NCI-H2171 treated with DMSO at 0.1 percent for 48 hours (cell line): ENCODE measurements around the gene HLA-DPA1.
"Not testable (repeated sequence)": the region's sequence is repeated elsewhere in the genome, so short reads cannot be mapped to it uniquely, and the experiment has no call there.

Experiments used
- DNase-seq: peaks from one replicate; lab custom pipeline; 2025; lab: John Stamatoyannopoulos, UW

The HLA-DPA1 gene

DNA sequence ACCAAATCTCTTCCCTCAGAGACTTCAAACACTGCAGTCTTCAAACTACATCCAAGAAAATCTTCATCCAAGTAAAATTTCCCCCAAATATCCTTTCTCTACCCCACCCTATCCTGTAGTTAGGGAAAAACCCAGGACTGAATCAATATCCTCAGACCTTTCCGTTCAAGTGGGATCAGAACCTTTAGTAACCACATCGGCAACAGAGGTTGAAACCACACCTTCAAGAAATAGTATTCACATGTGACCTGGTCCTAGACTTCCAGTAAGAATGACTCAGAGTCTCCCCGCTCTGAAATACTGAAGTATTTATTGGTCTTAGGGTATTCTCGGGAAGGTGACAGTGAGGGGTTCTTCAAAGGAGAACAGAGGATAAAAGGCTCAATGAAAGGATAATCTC lies 8.7 kb downstream of the HLA-DPA1 start:
- no peak for DNase-seq

- not testable (repeated sequence) for DNase-seq
Measured at GRCh38 chr6:33063435-33063834, 10.0 kb downstream of the HLA-DPA1 start.

DNA sequence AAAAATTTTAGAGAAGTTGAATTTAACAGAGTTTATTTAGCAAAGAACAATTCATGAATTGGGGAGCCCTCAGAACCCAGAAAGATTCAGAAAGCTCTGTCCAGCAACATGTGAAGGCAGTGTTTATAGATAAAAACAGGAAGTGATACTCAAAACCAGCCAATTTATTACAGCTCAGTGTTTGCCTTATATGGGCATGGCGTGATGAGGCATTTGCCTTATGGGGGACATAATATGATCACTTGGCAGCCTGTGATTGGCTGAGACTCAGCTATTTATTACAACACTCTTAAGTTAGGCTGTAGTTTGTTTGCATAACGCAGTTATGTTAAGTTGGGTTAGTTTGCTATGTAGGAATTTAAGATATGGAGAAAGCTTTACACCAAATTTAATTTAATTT lies 11.5 kb downstream of the HLA-DPA1 start:
- peak; percentile 4 for DNase-seq

- no peak for DNase-seq
Measured at GRCh38 chr6:33057222-33058150, 16.0 kb downstream of the HLA-DPA1 start.

- no peak for DNase-seq
Measured at GRCh38 chr6:33053230-33053629, 20.2 kb downstream of the HLA-DPA1 start.

DNA sequence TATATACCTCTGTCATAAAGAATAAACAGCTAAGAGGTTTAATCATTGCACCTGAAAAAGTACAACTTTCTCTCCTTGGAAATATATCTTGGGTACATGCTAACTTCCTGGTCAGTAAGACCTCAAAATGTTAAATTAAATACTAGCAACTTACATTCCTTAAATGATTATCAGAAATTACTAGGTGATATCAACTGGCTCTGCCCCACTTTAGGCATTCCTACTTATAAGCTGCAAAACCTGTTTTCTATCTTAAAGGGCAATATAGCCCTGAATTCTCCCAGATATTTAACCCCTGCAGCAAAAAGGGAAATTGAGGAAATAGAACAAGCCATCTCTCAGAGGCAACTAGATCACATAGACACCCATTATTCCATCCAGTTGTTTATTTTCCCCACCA lies 20.8 kb downstream of the HLA-DPA1 start:
- DNase-seq, result no peak

- no peak for DNase-seq
Measured at GRCh38 chr6:33050014-33050810, 23.2 kb downstream of the HLA-DPA1 start.

DNA sequence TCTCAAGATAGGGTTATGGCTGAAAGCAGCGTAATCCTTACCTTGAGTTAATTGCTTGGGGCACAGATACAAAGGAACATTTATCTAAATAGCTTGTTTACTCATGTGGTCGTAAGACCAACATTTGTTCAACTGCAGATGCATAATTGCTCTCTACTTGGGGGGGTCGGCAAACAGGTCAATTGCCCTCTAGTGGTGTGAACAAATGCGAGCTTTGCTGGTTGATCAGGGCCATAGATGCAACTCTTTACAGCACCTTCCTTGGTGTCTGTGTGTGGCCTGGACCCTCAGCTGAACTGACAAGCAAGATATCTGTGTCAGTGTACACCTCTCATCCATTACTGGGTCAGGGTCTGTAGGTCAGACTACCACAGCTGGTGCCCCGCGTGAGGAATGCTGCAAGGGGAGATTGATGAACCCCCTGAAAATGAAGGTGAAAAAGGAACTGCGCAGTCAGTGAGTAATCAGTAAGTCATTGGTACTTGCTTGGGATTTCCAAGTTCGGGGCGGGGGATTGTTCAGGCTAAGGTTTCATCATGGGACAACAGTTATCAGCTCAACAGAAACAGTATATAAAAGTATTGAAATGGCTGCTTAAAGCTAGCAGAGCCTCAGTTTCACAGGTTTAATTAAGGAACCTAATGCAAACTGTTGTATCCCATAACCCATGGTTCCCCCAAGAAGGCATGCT lies 24.0 kb downstream of the HLA-DPA1 start:
- no peak for DNase-seq

DNA sequence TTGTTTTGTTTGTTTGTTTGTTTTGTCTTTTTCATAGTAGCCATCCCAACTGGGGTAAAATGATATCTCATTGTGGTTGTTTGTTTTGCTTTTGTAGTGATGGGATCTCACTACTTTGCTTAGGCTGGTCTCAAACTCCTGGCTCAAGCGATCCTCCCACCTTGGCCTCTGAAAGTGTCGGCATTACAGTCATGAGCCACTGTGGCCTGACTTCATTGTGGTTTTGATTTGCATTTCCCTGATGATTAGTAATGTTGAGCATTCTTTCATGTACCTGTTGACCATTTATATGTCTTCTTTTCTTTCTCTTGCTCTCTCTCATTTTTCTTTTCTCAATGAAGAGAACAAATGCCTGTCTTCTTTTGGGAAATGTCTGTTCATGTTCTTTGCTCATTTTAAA lies 33.3 kb downstream of the HLA-DPA1 start:
- no peak for DNase-seq

- no peak for DNase-seq
Measured at GRCh38 chr6:33036535-33036934, 36.9 kb downstream of the HLA-DPA1 start.

- no peak for DNase-seq
Measured at GRCh38 chr6:33034554-33034953, 38.9 kb downstream of the HLA-DPA1 start.

- DNase-seq, result no peak
Measured at GRCh38 chr6:33030245-33030644, 43.2 kb downstream of the HLA-DPA1 start.

- no peak for DNase-seq
Measured at GRCh38 chr6:33029328-33030184, 43.9 kb downstream of the HLA-DPA1 start.

GRCh38 chr6:33028220-33028849 lies 45.1 kb downstream of the HLA-DPA1 start:
- no peak for DNase-seq

- DNase-seq, result no peak
Measured at GRCh38 chr6:33024521-33024920, 48.9 kb downstream of the HLA-DPA1 start.

- no peak for DNase-seq
Measured at GRCh38 chr6:33023536-33023935, 49.9 kb downstream of the HLA-DPA1 start.

DNA sequence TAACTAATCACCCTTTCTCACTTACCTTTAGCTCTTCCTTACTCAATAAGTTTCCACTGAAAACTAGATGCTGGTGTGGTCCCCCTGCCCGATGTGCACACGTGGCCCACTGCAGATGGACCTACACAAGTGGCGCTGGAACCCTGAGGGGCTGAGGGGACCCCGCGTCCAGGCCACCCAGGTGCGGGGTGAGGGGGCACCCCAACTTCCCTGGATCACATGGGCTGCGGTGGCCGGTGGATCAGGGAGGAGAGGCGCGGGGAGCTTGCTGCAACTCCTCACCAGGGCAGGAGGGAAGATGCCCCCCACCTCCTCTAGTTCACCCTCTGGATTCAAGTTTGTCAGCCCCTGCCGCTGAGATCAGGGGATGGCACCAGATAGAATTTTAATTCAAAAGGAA lies 51.5 kb downstream of the HLA-DPA1 start:
- no peak for DNase-seq

- DNase-seq, result no peak
Measured at GRCh38 chr6:33019372-33019771, 54.1 kb downstream of the HLA-DPA1 start.

- DNase-seq, result no peak
Measured at GRCh38 chr6:33018904-33019303, 54.5 kb downstream of the HLA-DPA1 start.

DNA sequence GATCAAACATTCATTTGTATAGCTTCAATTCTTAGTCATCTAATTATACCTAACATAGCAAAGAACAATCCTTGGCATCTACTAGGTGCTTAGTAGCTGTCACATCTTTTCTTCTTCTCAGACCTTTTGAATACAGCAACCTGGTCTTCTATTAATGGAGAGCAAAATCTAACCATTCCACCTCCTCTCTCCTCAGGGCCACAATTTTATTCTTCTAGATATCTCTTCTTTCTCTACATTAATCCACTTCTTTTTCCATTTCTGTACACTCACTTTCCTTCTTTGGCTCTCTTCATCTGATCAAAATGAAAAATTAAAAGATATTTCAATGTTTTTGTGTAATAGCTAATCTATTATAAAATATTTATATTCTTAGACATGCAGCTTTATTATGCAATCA lies 55.0 kb downstream of the HLA-DPA1 start:
- no peak for DNase-seq
